Activated naive CD8-positive, alpha-beta T cell (primary cell): ENCODE results near the gene CLSTN1.
"Not testable (repeated sequence)": the region's sequence is repeated elsewhere in the genome, so short reads cannot be mapped to it uniquely, and the experiment has no call there.

Experiments used
- H3K27ac Mint-ChIP-seq: one replicate; pipeline ENCODE4 v1.8.0; 2021; ENCODE audit warnings: mixed read lengths
- H3K27me3 Mint-ChIP-seq: one replicate; pipeline ENCODE4 v1.8.0; 2021; ENCODE audit warnings: mixed read lengths
- H3K36me3 Mint-ChIP-seq: one replicate; pipeline ENCODE4 v1.8.0; 2021; ENCODE audit warnings: mixed read lengths
- H3K4me1 Mint-ChIP-seq: one replicate; pipeline ENCODE4 v1.8.0; 2021; ENCODE audit warnings: low read depth, mixed read lengths
- H3K4me3 Mint-ChIP-seq: one replicate; pipeline ENCODE4 v1.8.0; 2021; ENCODE audit warnings: mild to moderate bottlenecking, mixed read lengths
- H3K9me3 Mint-ChIP-seq: one replicate; pipeline ENCODE4 v1.8.0; 2021; ENCODE audit warnings: low read depth, mixed read lengths

Gene CLSTN1

DNA sequence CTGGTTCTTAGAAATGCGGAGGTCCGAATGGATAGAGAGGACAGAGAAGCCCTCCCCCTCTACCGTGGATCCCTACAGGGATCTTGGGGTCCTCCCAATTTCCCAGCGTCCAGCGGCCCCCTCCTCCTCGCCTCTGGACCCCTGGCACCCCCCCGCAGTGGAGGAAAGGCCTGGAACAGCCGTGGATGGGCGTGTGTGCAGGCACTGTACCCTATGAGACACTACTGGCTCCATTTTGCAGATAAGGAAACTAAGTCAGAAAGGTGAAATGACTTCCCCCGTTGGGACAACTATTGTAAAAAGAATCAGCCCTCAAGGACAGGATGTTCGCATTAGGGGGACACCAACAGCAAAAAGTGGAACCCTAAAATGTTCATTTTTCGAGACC is 931 bp upstream of the CLSTN1 start:
- Mint-ChIP-seq H3K27me3 (no peaks in the 10 kb centered on the region), H3K9me3 (no peaks in the 10 kb centered on the region), H3K36me3 (no peaks in the 10 kb centered on the region), H3K27ac (peak overlapping the region; percentile 34), H3K4me1 (peaks cover 34% of the 10 kb centered on the region), H3K4me3 (peak overlapping the region; percentile 74)

DNA sequence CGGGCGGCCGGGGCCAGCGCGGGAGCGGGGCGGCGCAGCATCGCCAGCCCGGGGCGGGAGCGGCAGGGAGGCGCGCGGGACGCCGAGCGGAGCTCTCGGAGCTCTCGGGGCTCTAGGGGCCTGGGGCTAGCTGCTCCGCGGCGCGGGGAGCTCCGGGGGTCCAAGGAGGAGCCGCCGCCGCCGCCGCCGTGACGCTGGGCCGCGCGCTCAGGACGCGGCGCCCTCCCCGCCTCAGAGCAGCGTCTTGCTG is 147 bp downstream of the CLSTN1 start:
- no peaks in the 10 kb centered on the region for H3K36me3 Mint-ChIP-seq
- no peak overlapping the region for H3K27ac Mint-ChIP-seq
- no peaks in the 10 kb centered on the region for H3K27me3 Mint-ChIP-seq
- H3K4me1 Mint-ChIP-seq = peaks cover 34% of the 10 kb centered on the region
- H3K4me3 Mint-ChIP-seq = no peak overlapping the region
- no peaks in the 10 kb centered on the region for H3K9me3 Mint-ChIP-seq

DNA sequence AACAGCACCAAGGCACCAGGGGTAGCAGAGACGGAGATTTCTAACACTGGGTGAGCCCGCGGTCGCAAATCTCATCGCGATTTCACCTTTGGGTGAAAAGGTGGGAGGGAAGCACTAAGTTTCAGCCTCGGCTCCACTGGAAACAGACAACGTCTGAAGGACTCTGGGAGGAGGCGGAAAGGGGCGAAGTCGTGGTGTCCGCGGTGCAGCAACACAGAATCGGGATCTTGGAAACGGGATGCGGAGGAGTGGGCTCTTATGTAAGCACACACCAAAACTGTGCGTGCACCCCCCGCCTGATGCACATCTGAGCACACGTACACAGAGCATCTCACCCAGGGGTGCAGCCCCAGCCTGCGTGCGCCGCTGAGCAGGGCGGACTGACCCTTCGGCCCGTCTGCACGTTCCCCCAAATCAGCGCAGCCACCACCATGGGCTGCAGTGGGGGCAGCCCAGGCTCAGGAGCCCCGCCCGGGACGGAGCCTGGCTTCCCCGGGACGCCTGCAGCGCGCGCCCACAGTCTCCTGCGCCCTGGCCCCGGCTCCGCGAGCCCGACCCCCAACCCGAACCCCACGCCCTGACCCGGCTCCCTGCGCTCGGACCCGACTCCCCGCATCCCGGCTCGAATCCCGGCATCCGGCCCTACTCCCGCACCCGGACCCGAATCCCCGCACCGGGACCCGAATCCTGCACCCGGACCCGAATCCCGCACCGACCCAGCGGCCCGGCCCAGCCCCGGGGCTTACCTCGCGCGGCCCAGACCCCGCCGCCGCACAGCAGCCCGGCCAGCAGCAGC is 670 bp downstream of the CLSTN1 start:
- peak overlapping the region; percentile 91 for H3K27ac Mint-ChIP-seq
- no peaks in the 10 kb centered on the region for H3K27me3 Mint-ChIP-seq
- H3K9me3 Mint-ChIP-seq = no peaks in the 10 kb centered on the region
- H3K4me3 Mint-ChIP-seq = peak overlapping the region; percentile 95
- no peaks in the 10 kb centered on the region for H3K36me3 Mint-ChIP-seq
- peaks cover 34% of the 10 kb centered on the region for H3K4me1 Mint-ChIP-seq

DNA sequence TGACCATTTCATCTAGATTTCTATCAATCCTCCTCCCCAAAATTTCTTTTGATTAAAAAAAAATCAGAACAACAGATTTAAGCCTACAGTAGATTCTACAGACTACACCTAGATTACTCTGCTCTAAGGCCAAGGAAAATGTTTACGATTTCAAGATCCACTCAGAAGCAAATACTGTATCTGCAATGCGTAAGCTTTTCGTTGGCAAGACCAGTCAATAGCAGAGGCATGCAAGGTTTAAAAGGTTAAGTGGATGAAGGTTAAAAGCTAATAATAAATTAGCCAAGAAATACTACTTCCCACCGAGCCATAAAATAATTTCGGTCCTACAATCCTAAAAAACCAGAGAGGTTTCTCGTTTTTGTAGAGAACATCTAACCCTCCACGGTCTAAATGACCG is 1.3 kb downstream of the CLSTN1 start:
- H3K4me1 Mint-ChIP-seq = peaks cover 34% of the 10 kb centered on the region
- H3K4me3 Mint-ChIP-seq = peak overlapping the region; percentile 95
- no peaks in the 10 kb centered on the region for H3K27me3 Mint-ChIP-seq
- H3K9me3 Mint-ChIP-seq = no peaks in the 10 kb centered on the region
- H3K36me3 Mint-ChIP-seq = no peaks in the 10 kb centered on the region
- peak overlapping the region; percentile 91 for H3K27ac Mint-ChIP-seq

DNA sequence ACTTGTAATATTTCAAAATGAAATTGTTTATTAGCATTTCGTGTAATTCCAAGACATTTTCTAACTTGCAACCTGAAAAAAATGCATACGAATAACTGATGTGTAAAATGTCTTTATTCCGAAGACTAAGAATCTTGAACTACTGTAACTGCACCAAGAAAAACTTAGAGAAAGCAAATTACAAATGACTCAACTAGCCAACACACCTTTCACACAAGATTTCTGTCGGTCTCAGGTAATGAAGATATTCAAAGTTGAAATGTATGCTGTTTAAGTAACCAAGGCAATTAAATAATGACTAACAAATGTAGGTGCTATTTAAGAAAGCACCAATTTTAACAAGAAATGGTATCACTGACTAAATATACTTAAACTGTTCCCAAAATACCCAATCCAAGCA is 2.1 kb downstream of the CLSTN1 start:
- no peaks in the 10 kb centered on the region for H3K36me3 Mint-ChIP-seq
- H3K4me3 Mint-ChIP-seq = peak overlapping the region; percentile 95
- no peaks in the 10 kb centered on the region for H3K9me3 Mint-ChIP-seq
- H3K27me3 Mint-ChIP-seq = no peaks in the 10 kb centered on the region
- H3K4me1 Mint-ChIP-seq = peaks cover 34% of the 10 kb centered on the region
- peak overlapping the region; percentile 28 for H3K27ac Mint-ChIP-seq

DNA sequence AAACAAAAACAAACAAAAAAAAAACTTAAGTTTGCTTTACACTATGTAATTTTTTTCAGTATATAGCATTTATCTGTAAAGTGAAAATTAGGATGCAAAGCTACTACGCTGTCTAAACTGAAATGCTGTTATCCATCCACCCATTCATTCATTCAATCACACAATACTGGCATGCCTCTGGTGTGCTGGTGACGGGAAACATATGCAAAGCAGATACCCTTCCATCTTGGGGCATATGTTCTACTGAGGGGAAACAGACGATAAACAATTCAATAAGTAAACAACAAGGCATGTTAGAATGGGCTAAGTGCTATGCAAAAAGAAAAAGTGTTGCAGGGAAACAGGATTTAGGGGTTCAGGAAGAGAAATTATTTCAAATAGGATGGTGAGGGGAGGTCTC is 3.2 kb downstream of the CLSTN1 start:
- H3K4me3 Mint-ChIP-seq = no peak overlapping the region

DNA sequence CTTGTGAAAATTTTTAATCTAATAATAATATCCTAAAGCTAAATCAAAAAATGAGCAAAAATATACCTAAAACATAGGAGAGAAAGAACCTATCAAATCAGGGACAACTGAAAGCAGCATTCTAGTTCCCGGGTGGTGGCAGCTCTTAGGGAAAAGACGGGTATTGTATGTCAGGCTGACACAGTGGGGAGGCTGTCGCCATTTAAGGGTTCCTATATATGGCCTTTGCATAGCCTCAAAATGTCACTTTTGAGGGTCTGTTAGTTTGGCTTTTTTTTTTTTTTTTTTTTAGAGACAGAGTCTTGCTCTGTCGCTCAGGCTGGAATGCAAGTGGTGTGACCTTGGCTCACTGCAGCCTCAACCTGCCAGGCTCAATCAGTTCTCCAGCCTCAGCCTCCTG is 6.0 kb downstream of the CLSTN1 start:
- Mint-ChIP-seq H3K4me1 (peaks cover 29% of the 10 kb centered on the region), H3K36me3 (peaks cover 3% of the 10 kb centered on the region), H3K27ac (no peak overlapping the region), H3K27me3 (no peaks in the 10 kb centered on the region), H3K4me3 (no peak overlapping the region), H3K9me3 (no peaks in the 10 kb centered on the region)

More for the DNA sequence above, 3.2 kb downstream of the CLSTN1 start:
- Mint-ChIP-seq H3K27ac (no peak overlapping the region), H3K36me3 (peaks cover 3% of the 10 kb centered on the region), H3K9me3 (no peaks in the 10 kb centered on the region), H3K27me3 (no peaks in the 10 kb centered on the region), H3K4me1 (peaks cover 34% of the 10 kb centered on the region)

DNA sequence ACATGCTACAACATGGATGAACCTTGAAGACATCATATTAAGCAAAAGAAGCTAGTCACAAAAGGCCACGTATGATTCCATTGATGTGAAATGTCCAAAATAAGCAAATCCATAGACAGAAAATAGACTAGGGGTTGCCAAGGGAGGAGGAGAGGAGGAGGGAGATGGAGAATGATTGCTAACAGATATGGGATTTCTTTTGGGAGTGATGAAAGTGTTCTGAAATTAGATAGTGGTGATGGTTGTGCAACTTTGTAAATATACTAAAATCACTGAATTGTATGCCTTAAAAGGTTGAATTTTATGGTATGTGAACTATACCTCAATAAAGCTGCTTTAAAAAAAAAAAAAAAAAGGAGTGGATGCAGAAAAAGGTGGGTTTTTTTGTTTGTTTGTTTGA is 7.6 kb downstream of the CLSTN1 start:
- Mint-ChIP-seq H3K4me3 (no peak overlapping the region), H3K27me3 (no peaks in the 10 kb centered on the region), H3K9me3 (no peaks in the 10 kb centered on the region), H3K36me3 (peaks cover 3% of the 10 kb centered on the region), H3K27ac (no peak overlapping the region), H3K4me1 (peaks cover 22% of the 10 kb centered on the region)

DNA sequence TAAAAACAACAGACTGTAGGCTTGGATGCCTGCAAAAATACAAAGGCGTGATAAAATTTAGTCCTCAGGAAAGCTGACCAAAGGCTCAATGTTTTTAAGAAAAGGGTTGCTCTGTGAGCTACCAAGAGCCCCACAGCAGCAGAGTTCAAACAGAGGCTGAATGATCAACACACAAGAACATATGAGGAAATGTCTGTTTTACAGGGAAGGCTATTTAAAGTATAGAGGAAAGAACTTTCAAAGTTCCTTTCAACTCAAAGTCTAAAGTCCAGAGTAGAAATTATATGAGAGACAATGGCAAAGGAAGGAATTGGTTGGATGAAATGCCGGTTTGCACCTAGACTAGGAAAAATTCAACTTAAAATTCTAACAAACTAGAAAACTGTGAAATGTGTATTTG is 8.6 kb downstream of the CLSTN1 start:
- Mint-ChIP-seq H3K27ac (no peak overlapping the region), H3K9me3 (no peaks in the 10 kb centered on the region), H3K36me3 (peaks cover 3% of the 10 kb centered on the region), H3K27me3 (no peaks in the 10 kb centered on the region), H3K4me1 (peaks cover 22% of the 10 kb centered on the region), H3K4me3 (no peak overlapping the region)

DNA sequence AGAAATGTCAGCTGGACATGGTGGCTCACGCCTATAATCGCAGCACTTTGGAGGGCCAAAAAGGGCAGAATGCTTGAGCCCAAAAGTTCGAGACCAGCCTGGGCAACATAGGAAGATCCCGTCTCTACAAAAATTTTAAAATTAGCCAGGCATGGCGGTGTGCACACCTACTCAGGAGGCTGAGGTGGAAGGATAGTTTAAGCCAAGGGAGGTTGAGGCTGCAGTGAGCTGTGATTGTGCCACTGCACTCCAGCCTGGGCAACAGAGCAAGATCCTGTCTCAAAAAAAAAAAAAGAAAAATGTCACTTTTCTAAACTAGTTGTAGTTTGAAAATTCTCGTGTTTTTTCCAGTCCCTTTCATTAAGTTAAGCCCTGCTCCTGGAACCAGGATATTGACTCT is 9.1 kb downstream of the CLSTN1 start:
- no peaks in the 10 kb centered on the region for H3K9me3 Mint-ChIP-seq
- no peak overlapping the region for H3K4me3 Mint-ChIP-seq
- peaks cover 24% of the 10 kb centered on the region for H3K4me1 Mint-ChIP-seq
- no peaks in the 10 kb centered on the region for H3K27me3 Mint-ChIP-seq
- no peak overlapping the region for H3K27ac Mint-ChIP-seq
- H3K36me3 Mint-ChIP-seq = peaks cover 3% of the 10 kb centered on the region

DNA sequence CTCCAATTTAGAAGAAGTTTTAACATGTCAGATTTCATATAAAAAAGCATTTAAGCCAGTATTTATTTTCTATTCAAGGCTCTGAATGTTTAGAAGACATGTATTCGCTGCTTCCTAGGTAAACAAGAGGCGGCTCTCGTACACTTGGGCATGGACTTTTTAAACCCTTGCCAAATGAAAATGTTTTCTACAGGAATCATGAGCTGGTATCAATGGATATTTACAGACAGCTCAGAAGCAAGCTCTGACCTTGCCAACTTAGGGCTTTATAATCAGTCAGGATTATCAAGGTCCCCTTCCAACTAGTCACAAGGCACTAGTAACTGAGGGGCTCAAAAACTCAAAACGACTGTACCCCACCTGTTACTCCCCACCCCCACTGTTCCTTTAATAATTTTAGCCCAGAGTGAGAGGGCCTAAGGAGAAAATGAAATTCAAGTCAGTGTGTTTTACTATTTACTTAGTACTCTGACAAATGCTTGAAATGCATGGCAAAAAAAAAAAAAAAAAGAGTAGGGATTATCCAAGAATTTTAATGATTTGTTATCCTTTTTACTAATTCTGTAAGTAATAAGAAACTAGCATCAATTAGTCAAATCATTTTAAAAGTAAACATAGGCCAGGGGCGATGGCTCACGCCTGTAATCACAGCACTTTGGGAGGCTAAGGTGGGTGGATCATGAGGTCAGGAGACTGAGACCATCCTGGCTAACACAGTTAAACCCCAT is 12.4 kb downstream of the CLSTN1 start:
- Mint-ChIP-seq H3K27me3 (no peaks in the 10 kb centered on the region), H3K27ac (no peak overlapping the region), H3K9me3 (no peaks in the 10 kb centered on the region), H3K4me3 (no peak overlapping the region), H3K4me1 (peaks cover 47% of the 10 kb centered on the region), H3K36me3 (peaks cover 3% of the 10 kb centered on the region)

DNA sequence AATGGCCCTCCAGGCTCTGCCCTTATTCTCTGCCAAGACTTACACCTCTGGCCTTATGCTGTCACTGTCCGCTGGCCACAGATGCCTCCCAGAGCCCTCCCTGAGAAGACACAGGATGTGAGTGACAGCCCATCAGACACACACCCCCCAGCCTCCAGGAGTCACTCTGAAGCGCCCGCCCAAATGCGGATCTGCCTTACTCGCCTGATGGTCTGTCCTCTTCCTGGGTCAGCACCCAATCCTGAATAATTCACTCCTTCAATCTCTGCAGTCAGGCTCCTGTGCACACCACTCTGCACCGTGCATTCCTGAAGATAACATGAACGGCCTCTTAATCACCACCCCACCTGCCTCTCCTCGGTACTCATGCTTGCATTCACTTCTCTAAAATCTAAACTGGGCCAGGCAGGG is 14.7 kb downstream of the CLSTN1 start:
- Mint-ChIP-seq H3K4me1 (peaks cover 45% of the 10 kb centered on the region), H3K4me3 (no peak overlapping the region), H3K27ac (peak overlapping the region; percentile 46), H3K9me3 (no peaks in the 10 kb centered on the region), H3K27me3 (no peaks in the 10 kb centered on the region), H3K36me3 (no peaks in the 10 kb centered on the region)

DNA sequence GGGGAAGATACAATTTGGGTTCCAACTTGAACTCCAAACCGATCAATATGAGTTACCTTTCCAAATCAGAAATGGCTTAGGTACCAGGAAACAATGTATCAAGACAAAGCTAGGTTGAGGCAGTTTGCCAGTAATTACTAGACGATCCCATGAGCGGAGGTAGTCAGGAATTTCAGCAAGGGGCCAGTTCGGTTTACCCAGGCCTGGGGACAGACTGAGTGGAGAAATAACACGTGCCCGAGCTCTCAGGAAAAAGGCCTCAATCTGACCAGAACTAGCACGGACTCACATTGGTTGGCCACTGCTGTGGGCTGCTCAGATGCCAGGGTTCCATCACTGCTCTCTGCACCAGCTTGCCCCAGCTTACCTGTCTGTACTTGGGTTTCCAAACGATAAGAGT is 15.3 kb downstream of the CLSTN1 start:
- Mint-ChIP-seq H3K9me3 (no peaks in the 10 kb centered on the region), H3K27ac (no peak overlapping the region), H3K4me1 (peaks cover 42% of the 10 kb centered on the region), H3K36me3 (no peaks in the 10 kb centered on the region), H3K4me3 (no peak overlapping the region), H3K27me3 (no peaks in the 10 kb centered on the region)

DNA sequence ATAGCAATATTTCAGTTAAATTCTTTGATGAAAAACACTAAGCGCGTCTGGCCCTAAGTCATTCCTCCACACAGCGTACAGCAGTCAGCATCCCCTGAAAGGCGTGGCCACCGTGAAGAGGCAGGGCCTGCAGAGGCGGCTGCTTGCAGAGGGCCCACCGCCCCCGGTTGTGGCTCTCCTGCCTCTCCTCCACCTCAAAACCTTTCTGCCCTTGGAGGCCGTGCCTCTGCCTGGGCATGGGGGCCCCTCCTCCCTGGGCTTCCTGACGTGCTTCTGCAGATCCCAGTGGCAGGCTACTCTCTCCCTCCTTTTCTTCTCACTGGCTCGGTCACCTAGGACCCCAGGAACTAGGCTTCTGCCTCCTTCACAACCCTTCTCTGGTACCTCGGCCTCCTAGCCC is 16.2 kb downstream of the CLSTN1 start:
- Mint-ChIP-seq H3K9me3 (no peaks in the 10 kb centered on the region), H3K27ac (peak overlapping the region; percentile 61), H3K27me3 (no peaks in the 10 kb centered on the region), H3K4me1 (peaks cover 45% of the 10 kb centered on the region), H3K4me3 (no peak overlapping the region), H3K36me3 (no peaks in the 10 kb centered on the region)

DNA sequence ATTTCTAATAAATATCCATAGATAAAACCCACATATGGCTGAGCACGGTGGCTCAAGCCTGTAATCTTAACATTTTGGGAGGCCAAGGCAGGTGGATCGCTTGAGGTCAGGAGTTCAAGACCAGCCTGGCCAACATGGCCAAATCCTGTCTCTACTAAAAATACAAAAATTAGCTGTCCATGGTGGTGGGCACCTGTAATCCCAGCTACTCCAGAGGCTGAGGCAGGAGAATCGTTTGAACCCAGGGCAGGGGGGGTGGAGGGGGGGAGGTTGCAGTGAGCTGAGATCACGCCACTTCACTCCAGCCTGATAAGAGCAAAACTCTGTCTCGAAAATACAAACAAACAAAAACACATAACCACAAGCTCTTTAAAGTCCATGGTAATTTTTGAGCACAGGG is 17.8 kb downstream of the CLSTN1 start:
- H3K27ac Mint-ChIP-seq, H3K27me3 Mint-ChIP-seq, H3K9me3 Mint-ChIP-seq, H3K36me3 Mint-ChIP-seq, H3K4me3 Mint-ChIP-seq: not testable (repeated sequence)
- H3K4me1 Mint-ChIP-seq = peaks cover 52% of the 10 kb centered on the region

DNA sequence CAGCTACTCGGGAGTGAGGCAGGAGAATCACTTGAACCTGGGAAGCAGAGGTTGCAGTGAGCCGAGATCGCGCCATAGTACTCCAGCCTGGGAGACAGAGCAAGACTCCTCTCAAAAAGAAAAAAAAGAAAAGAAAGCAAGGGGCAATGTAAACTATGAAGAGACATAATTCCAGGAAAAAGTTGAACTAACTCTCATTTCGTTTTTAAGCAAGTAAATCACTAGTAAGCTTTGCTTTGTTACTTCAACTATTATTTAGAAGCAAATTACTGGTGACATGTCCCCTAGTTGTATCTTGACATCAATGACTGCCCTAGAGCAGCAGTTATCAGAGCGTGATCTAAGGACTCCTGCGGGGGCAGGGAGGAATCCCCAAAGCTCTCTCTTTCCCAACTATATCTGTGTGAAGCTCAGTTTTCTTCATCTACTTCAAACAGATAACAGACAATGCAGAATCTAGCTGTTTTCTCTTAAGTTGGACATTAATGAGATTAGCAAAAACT is 18.7 kb downstream of the CLSTN1 start:
- H3K4me1 Mint-ChIP-seq = peaks cover 51% of the 10 kb centered on the region
- no peak overlapping the region for H3K27ac Mint-ChIP-seq
- no peak overlapping the region for H3K4me3 Mint-ChIP-seq
- H3K36me3 Mint-ChIP-seq = no peaks in the 10 kb centered on the region
- no peaks in the 10 kb centered on the region for H3K9me3 Mint-ChIP-seq
- H3K27me3 Mint-ChIP-seq = no peaks in the 10 kb centered on the region
